Fibroblast of lung (primary cell): ENCODE measurements around the gene WNT3A.

Source experiments
- CTCF ChIP-seq, 2 donors: IDR thresholded peaks in 1 of 2; conservative IDR thresholded peaks in 1 of 2; 1 replicate in 1 of 2; 2 replicates in 1 of 2; pipeline ENCODE4 v1.5.1; 2011 to 2012; ENCODE audit warnings: low read length in 2 of 2, control low read depth in 1 of 2, inconsistent platforms in 1 of 2, low read depth in 1 of 2, mild to moderate bottlenecking in 1 of 2
- EZH2 ChIP-seq: IDR thresholded peaks from 2 replicates; pipeline ENCODE4 v1.5.1; 2012; ENCODE audit warnings: low read length, control low read depth, mild to moderate bottlenecking; ENCODE audit errors: missing control alignments

- TF ChIP-seq CTCF (conservative IDR thresholded peaks at IDR 0.05 in 1 of 2, IDR thresholded peaks at IDR 0.05 in 1 of 2; ENCODE audit: low read depth in 1 of 2, low read length in 2 of 2) = no peak
- TF ChIP-seq EZH2 = no peak
Measured at GRCh38 chr1:228064741-228065542, 58.1 kb downstream of the WNT3A start.
